Lower leg skin (tissue), 4 donors: Measurements from ENCODE around the gene CASR. TPM values are rescaled to one million over a fixed set of nuclear protein-coding genes. Genes with fewer than 3 reads are reported as not detected.

Source experiments
- DNase-seq, 2 donors: peaks; one replicate each; pipeline ENCODE4 v3.0.0-alpha.2; 2019; ENCODE audit warnings: low spot score in 2 of 2
- H3K4me3 ChIP-seq: fragments of 200-600 bp; sonication (generic); 2 replicates; pipeline ENCODE4 v1.5.1; 2017; ENCODE audit warnings: mild to moderate bottlenecking, low read depth; ENCODE audit not compliant: poor library complexity, severe bottlenecking
- CTCF ChIP-seq, 3 donors: fragments of 450-650 bp; IDR thresholded peaks; one replicate each; pipeline ENCODE4 v1.5.1; 2016; ENCODE audit warnings: antibody characterized with exemption in 3 of 3, mild to moderate bottlenecking in 3 of 3, moderate library complexity in 2 of 3
- POLR2A ChIP-seq, 2 donors: fragments of 450-650 bp; IDR thresholded peaks; one replicate each; pipeline ENCODE4 v1.6.1; 2016 to 2017; ENCODE audit warnings: antibody characterized with exemption in 2 of 2, mild to moderate bottlenecking in 1 of 2, moderate library complexity in 1 of 2
- WGBS, 2 donors: methylation state at CpG; one replicate each; pipeline ENCODE4 v1.1.5; 2018; 5-methylcytosine and 5-hydroxymethylcytosine counted together
- intact Hi-C: fragments of 100-400 bp; cut with DNase I; formaldehyde crosslinking; loops from one replicate; pipeline ENCODE4 v1.15.0; 2023; ENCODE audit warnings: low total_unique reads
- total RNA-seq, 4 donors: library from RNA; depleted of rRNA; stranded (reverse); fragments of >200 nt; gene quantifications; one replicate each; pipeline ENCODE4 v1.1.0, GENCODE V29; 2016

Gene CASR
- total RNA-seq, 4 donors from 2014 or later = not detected

DNA sequence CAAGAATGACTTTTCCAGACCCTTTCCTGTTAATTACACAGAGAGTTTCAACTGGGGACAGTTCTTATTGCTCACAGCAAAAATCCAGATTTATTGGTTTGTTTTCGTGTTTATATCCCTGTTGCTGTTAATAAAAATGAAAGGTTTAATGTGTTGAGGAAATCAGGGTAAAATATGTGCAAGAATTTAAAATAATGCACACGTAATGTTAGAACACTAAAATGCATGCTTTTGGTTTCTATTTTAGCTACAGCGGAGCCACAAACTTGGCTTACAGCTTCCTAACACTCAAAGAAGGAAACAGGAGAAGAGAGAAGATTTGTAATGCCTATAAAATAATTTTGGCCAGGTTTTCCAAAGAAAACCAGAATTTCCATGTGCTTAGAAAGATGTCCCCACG is 62.7 kb downstream of the CASR start:
- intact Hi-C loops = no loop called here
- TF ChIP-seq POLR2A (IDR thresholded peaks at IDR 0.05) = no peak
- TF ChIP-seq CTCF (IDR thresholded peaks at IDR 0.05) = no peak
- H3K4me3 ChIP-seq = no peak overlapping the region
- DNase-seq = no peak
- WGBS, 2 donors = 46 to 54% methylated on average over 4 of the region's 4 CpGs

GRCh38 chr3:122247087-122247824 is 63.8 kb downstream of the CASR start:
- 67 to 78% methylated on average over 8 of the region's 8 CpGs for WGBS, 2 donors
- no peak overlapping the region for H3K4me3 ChIP-seq
- TF ChIP-seq POLR2A (IDR thresholded peaks at IDR 0.05) (no peak), CTCF (IDR thresholded peaks at IDR 0.05) (no peak)
- intact Hi-C loops = no loop called here
- no peak for DNase-seq

DNA sequence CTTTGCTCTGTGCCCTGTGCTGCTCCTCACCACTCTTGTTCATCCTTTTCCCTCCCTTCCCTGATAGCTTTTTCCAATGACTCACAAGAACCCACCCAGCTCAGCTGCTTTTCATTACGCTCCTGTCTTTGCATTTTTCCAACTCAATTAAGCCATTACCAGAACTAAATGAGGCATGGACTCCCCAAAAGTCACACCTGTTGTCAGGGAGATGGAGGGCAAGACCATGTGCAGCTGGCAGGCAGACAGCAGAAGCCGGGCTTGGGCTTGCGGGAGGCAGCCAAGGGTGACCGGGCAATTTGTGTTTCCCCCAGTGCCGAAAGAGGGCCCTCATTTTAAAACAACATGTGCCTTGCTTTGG is 64.3 kb downstream of the CASR start:
- intact Hi-C loops = no loop called here
- H3K4me3 ChIP-seq = no peak overlapping the region
- no peak for TF ChIP-seq CTCF (IDR thresholded peaks at IDR 0.05)
- no peak for TF ChIP-seq POLR2A (IDR thresholded peaks at IDR 0.05)
- WGBS, 2 donors = 79 to 91% methylated on average over 5 of the region's 5 CpGs
- DNase-seq = no peak

GRCh38 chr3:122251428-122251827 is 68.0 kb downstream of the CASR start:
- DNase-seq = no peak
- TF ChIP-seq POLR2A (IDR thresholded peaks at IDR 0.05) (no peak), CTCF (IDR thresholded peaks at IDR 0.05) (no peak)
- no peak overlapping the region for H3K4me3 ChIP-seq
- intact Hi-C loops = no loop called here
- WGBS, 2 donors = 52 to 53% methylated on average over 3 of the region's 3 CpGs

GRCh38 chr3:122253581-122253980 is 70.1 kb downstream of the CASR start:
- no peak overlapping the region for H3K4me3 ChIP-seq
- no peak for DNase-seq
- WGBS, 2 donors = 63 to 82% methylated on average over 1 of the region's 1 CpG
- intact Hi-C loops = no loop called here
- TF ChIP-seq POLR2A (IDR thresholded peaks at IDR 0.05) = no peak
- TF ChIP-seq CTCF (IDR thresholded peaks at IDR 0.05) = no peak
